GM12873 (cell line): ENCODE results near the gene KIF14.

Experiments used
- TF ChIP-seq, protein P1 (sequence below): IDR thresholded peaks from 2 replicates; pipeline ENCODE4 v1.5.1; 2012; ENCODE audit warnings: low read depth, mild to moderate bottlenecking, moderate library complexity, low read length, control low read depth; ENCODE audit not compliant: insufficient read depth; ENCODE audit errors: missing control alignments

Gene KIF14

DNA sequence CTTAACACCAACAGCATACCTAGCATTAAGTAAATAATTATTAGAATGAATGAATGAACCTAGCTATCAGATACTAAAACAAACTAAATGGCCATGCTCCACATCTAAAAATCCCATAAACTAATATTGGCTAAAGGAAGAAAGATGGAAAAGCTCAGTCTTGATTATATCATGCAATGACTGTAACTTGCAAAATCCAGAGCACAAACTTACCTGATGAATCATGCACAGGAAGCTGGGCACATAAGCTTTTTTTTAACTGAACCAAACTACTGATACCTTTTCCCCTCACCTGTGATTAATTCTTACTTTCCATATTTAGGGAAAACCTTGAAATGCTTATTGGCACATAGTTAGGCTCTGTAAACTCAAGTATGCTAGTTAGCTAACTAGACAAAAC lies 70.2 kb downstream of the KIF14 start:
- TF ChIP-seq, protein P1, sequence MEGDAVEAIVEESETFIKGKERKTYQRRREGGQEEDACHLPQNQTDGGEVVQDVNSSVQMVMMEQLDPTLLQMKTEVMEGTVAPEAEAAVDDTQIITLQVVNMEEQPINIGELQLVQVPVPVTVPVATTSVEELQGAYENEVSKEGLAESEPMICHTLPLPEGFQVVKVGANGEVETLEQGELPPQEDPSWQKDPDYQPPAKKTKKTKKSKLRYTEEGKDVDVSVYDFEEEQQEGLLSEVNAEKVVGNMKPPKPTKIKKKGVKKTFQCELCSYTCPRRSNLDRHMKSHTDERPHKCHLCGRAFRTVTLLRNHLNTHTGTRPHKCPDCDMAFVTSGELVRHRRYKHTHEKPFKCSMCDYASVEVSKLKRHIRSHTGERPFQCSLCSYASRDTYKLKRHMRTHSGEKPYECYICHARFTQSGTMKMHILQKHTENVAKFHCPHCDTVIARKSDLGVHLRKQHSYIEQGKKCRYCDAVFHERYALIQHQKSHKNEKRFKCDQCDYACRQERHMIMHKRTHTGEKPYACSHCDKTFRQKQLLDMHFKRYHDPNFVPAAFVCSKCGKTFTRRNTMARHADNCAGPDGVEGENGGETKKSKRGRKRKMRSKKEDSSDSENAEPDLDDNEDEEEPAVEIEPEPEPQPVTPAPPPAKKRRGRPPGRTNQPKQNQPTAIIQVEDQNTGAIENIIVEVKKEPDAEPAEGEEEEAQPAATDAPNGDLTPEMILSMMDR: no peak

GRCh38 chr1:200547386-200547785 lies 73.2 kb downstream of the KIF14 start:
- TF ChIP-seq, protein P1: no peak

DNA sequence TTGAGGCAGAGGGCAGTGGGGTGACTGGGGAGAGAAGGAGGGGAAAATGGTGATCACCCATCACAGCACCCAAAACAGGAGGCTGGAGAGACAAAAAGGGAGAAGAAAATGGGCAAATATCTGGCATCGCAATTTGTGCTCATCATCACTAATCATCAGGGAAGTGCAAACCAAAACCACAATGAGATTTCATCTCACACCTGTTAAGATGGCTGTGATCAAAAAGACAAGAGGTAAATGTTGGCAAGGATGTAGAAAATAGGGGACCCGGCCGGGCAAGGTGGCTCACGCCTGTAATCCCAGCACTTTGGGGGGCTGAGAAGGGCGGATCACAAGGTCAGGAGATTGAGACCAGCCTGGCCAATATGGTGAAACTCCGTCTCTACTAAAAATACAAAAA lies 74.0 kb downstream of the KIF14 start:
- TF ChIP-seq, protein P1: no peak

DNA sequence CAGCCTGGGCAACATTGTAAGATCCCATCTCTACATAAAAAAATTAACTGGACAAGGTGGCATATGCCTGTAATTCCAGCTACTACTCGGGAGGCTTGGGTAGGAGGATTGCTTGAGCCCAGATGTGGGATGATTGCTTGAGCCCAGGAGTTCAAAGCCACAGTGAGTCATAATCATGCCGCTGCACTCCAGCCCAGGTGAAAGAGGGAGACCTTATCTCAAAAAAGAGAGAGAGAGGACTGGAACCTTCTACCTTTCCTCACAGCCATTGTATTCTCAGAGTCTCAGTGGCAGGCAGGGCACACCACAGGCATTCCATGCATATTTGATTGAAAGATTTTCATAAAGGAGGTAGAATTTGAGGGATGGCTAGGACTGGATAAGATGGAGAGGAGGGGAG lies 78.4 kb downstream of the KIF14 start:
- TF ChIP-seq, protein P1: no peak

DNA sequence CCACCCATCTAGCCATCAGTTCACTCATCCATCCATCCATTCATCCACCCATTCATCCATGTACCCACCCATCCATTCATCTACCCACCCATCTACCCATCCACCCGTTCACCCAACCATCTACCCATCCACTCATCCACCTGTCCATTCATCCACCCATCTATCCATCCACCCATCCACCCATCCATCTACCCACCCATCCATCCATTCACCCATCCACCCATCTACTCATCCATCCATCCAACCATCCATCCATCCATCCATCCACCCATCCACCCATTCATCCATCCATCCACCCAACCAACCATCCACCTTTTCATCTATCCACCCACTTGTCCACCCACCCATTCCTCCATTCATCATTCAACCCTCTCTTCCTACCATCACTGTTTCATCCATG lies 80.3 kb downstream of the KIF14 start:
- TF ChIP-seq, protein P1: no peak

DNA sequence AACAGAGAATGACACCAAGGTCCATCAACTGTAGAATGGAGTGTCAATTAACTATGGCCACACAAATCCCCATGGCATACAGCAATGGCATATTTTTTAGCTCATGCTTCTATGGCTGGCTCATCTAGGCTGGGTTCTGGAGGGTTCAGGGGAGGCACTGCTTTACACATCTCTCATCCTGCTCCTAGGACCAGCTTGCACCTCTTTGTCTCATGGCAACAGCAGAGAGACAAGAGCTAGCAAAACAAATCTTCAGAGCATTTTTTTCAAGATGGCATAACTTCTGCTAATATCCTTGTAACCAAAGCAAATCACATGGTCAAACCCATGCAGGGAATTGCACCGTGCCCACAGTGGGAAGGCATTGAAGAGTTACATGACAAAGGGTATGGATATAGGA lies 82.4 kb downstream of the KIF14 start:
- TF ChIP-seq, protein P1: no peak

DNA sequence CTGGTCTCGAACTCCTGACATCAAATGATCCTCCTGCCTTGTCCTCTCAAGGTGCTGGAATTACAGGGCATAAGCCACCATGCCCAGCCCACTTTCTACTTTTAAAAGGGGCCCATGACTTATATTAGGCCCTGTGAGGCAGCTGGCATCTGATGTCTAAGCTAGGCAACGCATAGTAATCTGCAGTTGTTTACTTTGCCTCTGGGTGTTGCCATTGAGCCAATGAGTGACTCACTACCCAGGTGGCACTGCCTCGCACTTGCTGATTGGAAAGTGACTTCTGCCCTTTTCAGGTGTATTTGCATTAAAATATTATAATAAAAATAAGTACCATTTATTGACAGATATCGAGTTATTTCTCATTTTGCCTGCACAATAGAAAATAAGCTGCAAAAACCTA lies 84.9 kb downstream of the KIF14 start:
- TF ChIP-seq, protein P1: peak; percentile 58
